GM23338 (cell line): ENCODE results near the gene SHMT1. TPM values are rescaled to one million over a fixed set of nuclear protein-coding genes. Genes with fewer than 3 reads are reported as not detected.
"Not testable (repeated sequence)": the region's sequence is repeated elsewhere in the genome, so short reads cannot be mapped to it uniquely, and the experiment has no call there.

ENCODE experiments used
- ATAC-seq: fragments of 200-7000 bp; cut with Tn5 transposase; 3 replicates; pipeline ENCODE4 v1.9.1; 2020
- DNase-seq: peaks from one replicate; pipeline ENCODE4 v3.0.0-alpha.2; 2015; ENCODE audit warnings: low spot score
- H2AFZ ChIP-seq: fragments of 200-600 bp; sonication (generic); 2 replicates; pipeline ENCODE4 v1.8.0; 2016; ENCODE audit warnings: antibody characterized with exemption, mild to moderate bottlenecking, moderate library complexity
- H3F3A ChIP-seq: fragments of 200-600 bp; sonication (generic); replicated peaks from 2 replicates; pipeline ENCODE4 v1.8.0; 2017; ENCODE audit warnings: antibody characterized with exemption, mixed run types, low read depth
- H3K27ac ChIP-seq: fragments of 200-600 bp; sonication (generic); 2 replicates; pipeline ENCODE4 v1.6.1; 2016; ENCODE audit warnings: low read depth
- H3K27me3 ChIP-seq: fragments of 200-600 bp; sonication (generic); 2 replicates; pipeline ENCODE4 v1.8.0; 2016; ENCODE audit warnings: mild to moderate bottlenecking, mixed run types, moderate library complexity; ENCODE audit not compliant: insufficient read depth
- H3K36me3 ChIP-seq: fragments of 200-600 bp; sonication (generic); 2 replicates; pipeline ENCODE4 v1.8.0; 2016; ENCODE audit warnings: mild to moderate bottlenecking; ENCODE audit not compliant: insufficient read depth
- H3K4me1 ChIP-seq: fragments of 200-600 bp; sonication (generic); 2 replicates; pipeline ENCODE4 v1.8.0; 2016; ENCODE audit warnings: mild to moderate bottlenecking, moderate library complexity; ENCODE audit not compliant: insufficient read depth
- H3K4me2 ChIP-seq: fragments of 200-600 bp; sonication (generic); 2 replicates; pipeline ENCODE4 v1.7.1; 2017; ENCODE audit warnings: mixed run types
- H3K4me3 ChIP-seq: fragments of 200-600 bp; sonication (generic); 2 replicates; pipeline ENCODE4 v1.6.1; 2016; ENCODE audit warnings: mixed run types
- H3K79me2 ChIP-seq: fragments of 200-600 bp; sonication (generic); replicated peaks from 2 replicates; pipeline ENCODE4 v1.8.0; 2017; ENCODE audit warnings: mild to moderate bottlenecking; ENCODE audit not compliant: insufficient read depth
- H3K9me2 ChIP-seq: fragments of 200-600 bp; sonication (generic); 2 replicates; pipeline ENCODE4 v1.8.0; 2017; ENCODE audit not compliant: insufficient read depth
- H4K20me1 ChIP-seq: fragments of 200-600 bp; sonication (generic); replicated peaks from 2 replicates; pipeline ENCODE4 v1.8.0; 2017; ENCODE audit warnings: mild to moderate bottlenecking; ENCODE audit not compliant: insufficient read depth
- H3K27ac Mint-ChIP-seq: 2 replicates; pipeline ENCODE4 v1.8.0; 2020; ENCODE audit warnings: inconsistent platforms, mild to moderate bottlenecking, moderate library complexity, mixed read lengths
- H3K27me3 Mint-ChIP-seq: 3 replicates; pipeline ENCODE4 v1.8.0; 2022; ENCODE audit warnings: low read depth, mild to moderate bottlenecking, moderate library complexity, mixed read lengths, inconsistent platforms; ENCODE audit not compliant: insufficient read depth, poor library complexity
- H3K36me3 Mint-ChIP-seq: 3 replicates; pipeline ENCODE4 v1.8.0; 2021; ENCODE audit warnings: low read depth, mild to moderate bottlenecking, inconsistent platforms, moderate library complexity, mixed read lengths
- H3K4me1 Mint-ChIP-seq: 3 replicates; pipeline ENCODE4 v1.8.0; 2020; ENCODE audit warnings: mild to moderate bottlenecking, inconsistent platforms, mixed read lengths
- H3K4me3 Mint-ChIP-seq: 3 replicates; pipeline ENCODE4 v1.8.0; 2021; ENCODE audit warnings: moderate library complexity, mild to moderate bottlenecking, inconsistent platforms, mixed read lengths
- H3K9me3 Mint-ChIP-seq: 3 replicates; pipeline ENCODE4 v1.8.0; 2020; ENCODE audit warnings: moderate library complexity, mild to moderate bottlenecking, inconsistent platforms, mixed read lengths
- CREB1 ChIP-seq: fragments of 250-450 bp; sonication (Bioruptor Pico); IDR thresholded peaks from 2 replicates; pipeline ENCODE4 v1.5.0; 2020; ENCODE audit warnings: low read depth, mild to moderate bottlenecking, moderate library complexity
- ETS1 ChIP-seq: IDR thresholded peaks from 2 replicates; pipeline ENCODE4 v1.6.1; 2016; ENCODE audit warnings: antibody characterized with exemption
- EZH2 ChIP-seq: fragments of 200-600 bp; sonication (generic); IDR thresholded peaks from one replicate; pipeline ENCODE4 v1.8.0; 2017; ENCODE audit warnings: antibody characterized with exemption, mild to moderate bottlenecking, low read depth; ENCODE audit not compliant: unreplicated experiment
- EZH2phosphoT487 ChIP-seq: fragments of 200-600 bp; sonication (generic); IDR thresholded peaks from one replicate; pipeline ENCODE4 v1.8.1; 2018; ENCODE audit warnings: antibody characterized with exemption; ENCODE audit not compliant: unreplicated experiment
- JUNB ChIP-seq: IDR thresholded peaks from one replicate; pipeline ENCODE4 v1.6.1; 2016; ENCODE audit warnings: antibody characterized with exemption; ENCODE audit not compliant: unreplicated experiment
- NANOG ChIP-seq: IDR thresholded peaks from 2 replicates; pipeline ENCODE4 v1.6.1; 2016; ENCODE audit warnings: antibody characterized with exemption, borderline replicate concordance
- POLR2AphosphoS5 ChIP-seq: IDR thresholded peaks from 2 replicates; pipeline ENCODE4 v1.6.1; 2016; ENCODE audit warnings: antibody characterized with exemption, low read depth
- REST ChIP-seq: IDR thresholded peaks from one replicate; pipeline ENCODE4 v1.6.1; 2018; ENCODE audit warnings: antibody characterized with exemption; ENCODE audit not compliant: unreplicated experiment
- STAT1 ChIP-seq: IDR thresholded peaks from one replicate; pipeline ENCODE4 v1.6.1; 2016; ENCODE audit warnings: antibody characterized with exemption; ENCODE audit not compliant: unreplicated experiment
- ZNF114 ChIP-seq: fragments of 250-450 bp; sonication (Bioruptor Pico); IDR thresholded peaks from 2 replicates; pipeline ENCODE4 v1.5.0; 2020; ENCODE audit warnings: mild to moderate bottlenecking, moderate library complexity
- ZNF331 ChIP-seq: fragments of 250-450 bp; sonication (Bioruptor Pico); IDR thresholded peaks from 2 replicates; pipeline ENCODE4 v1.5.0; 2020; ENCODE audit warnings: low read depth, mild to moderate bottlenecking, moderate library complexity
- ZNF462 ChIP-seq: fragments of 250-450 bp; sonication (Bioruptor Pico); IDR thresholded peaks from 2 replicates; pipeline ENCODE4 v1.5.0; 2020; ENCODE audit warnings: mild to moderate bottlenecking, moderate library complexity
- polyA plus RNA-seq: library from polyadenylated mRNA; unstranded; fragments of >200 nt; fragmentation: Nextera tagmentation; extraction: Ambion mirVana; gene quantifications from 2 replicates; pipeline ENCODE4 v1.2.1, GENCODE V29; 2016
- total RNA-seq: library from RNA; depleted of rRNA; stranded (reverse); fragments of >200 nt; shearing (Covaris generic); gene quantifications from 2 replicates; pipeline ENCODE4 v1.2.3, GENCODE V29; 2014

Gene SHMT1
- total and polyA plus RNA-seq, 2 experiments from 2014 or later, result 22.8 to 33.3 TPM

GRCh38 chr17:18303206-18303605, 60.1 kb downstream of the SHMT1 start:
- not testable (repeated sequence) for H3K9me2 ChIP-seq, ATAC-seq, H3K4me2 ChIP-seq, DNase-seq, H3K79me2 ChIP-seq, H3K27ac Mint-ChIP-seq, H3K27ac ChIP-seq, H3K27me3 Mint-ChIP-seq, H3K27me3 ChIP-seq, H2AFZ ChIP-seq, H3K9me3 Mint-ChIP-seq, H3K4me3 Mint-ChIP-seq, H3K4me1 Mint-ChIP-seq, H3F3A ChIP-seq, H3K4me3 ChIP-seq, H3K4me1 ChIP-seq
- H3K36me3 ChIP-seq, result peaks cover 69% of the 10 kb centered on the region
- peaks cover 32% of the 10 kb centered on the region for H4K20me1 ChIP-seq
- peaks cover 83% of the 10 kb centered on the region for H3K36me3 Mint-ChIP-seq

- no peaks in the 10 kb centered on the region for H3K27me3 Mint-ChIP-seq
- Histone ChIP-seq H3K4me2 (no peak overlapping the region), H4K20me1 (peaks cover 32% of the 10 kb centered on the region), H2AFZ (no peak overlapping the region), H3K27me3 (no peaks in the 10 kb centered on the region), H3K27ac (no peak overlapping the region), H3K9me2 (no peaks in the 10 kb centered on the region), H3K79me2 (no peaks in the 10 kb centered on the region), H3K36me3 (peaks cover 68% of the 10 kb centered on the region), H3K4me1 (no peaks in the 10 kb centered on the region), H3K4me3 (no peak overlapping the region), H3F3A (no peaks in the 10 kb centered on the region)
- H3K36me3 Mint-ChIP-seq, result peaks cover 84% of the 10 kb centered on the region
- TF ChIP-seq ZNF331 (no peak), NANOG (no peak), REST (no peak), STAT1 (no peak), ETS1 (no peak), ZNF114 (CRISPR knock-in tag) (no peak), POLR2AphosphoS5 (no peak), ZNF462 (no peak), JUNB (no peak), EZH2 (no peak), CREB1 (CRISPR knock-in tag) (no peak), EZH2phosphoT487 (no peak)
- H3K4me3 Mint-ChIP-seq, result no peak overlapping the region
- H3K27ac Mint-ChIP-seq, result no peak overlapping the region
- H3K9me3 Mint-ChIP-seq, result no peaks in the 10 kb centered on the region
- DNase-seq (no peak), ATAC-seq (no peak)
- no peaks in the 10 kb centered on the region for H3K4me1 Mint-ChIP-seq
These were observed 62.4 kb downstream of the SHMT1 start for GRCh38 chr17:18300725-18301480.
